A549 treated with CORT108297 at 1 μM for 4 hours (cell line): ENCODE measurements around the gene MRPL58. TPM values are rescaled to one million over a fixed set of nuclear protein-coding genes. Genes with fewer than 3 reads are reported as not detected.

Experiments
- total RNA-seq: library from RNA; stranded (reverse); fragments of 200-300 nt; extraction: Qiagen RNA extraction; gene quantifications from 5 replicates; pipeline ENCODE4 v1.2.3, GENCODE V29; 2022

MRPL58 gene
- 76.4 to 81.8 TPM (median 77.9 TPM) in 5 replicates for total RNA-seq

GRCh38 chr17:75012346-75013091, at the start of gene MRPL58:
TSS of gene MRPL58 (plus strand) at chr17:75012670. CDS start at chr17:75012687, 17 bp downstream.

GRCh38 chr17:74972107-74972972, 40.1 kb upstream of the MRPL58 start, which contains the start of gene HID1:
TSS of gene HID1 (minus strand) at chr17:74972759. CDS start at chr17:74972656, 103 bp downstream.

DNA sequence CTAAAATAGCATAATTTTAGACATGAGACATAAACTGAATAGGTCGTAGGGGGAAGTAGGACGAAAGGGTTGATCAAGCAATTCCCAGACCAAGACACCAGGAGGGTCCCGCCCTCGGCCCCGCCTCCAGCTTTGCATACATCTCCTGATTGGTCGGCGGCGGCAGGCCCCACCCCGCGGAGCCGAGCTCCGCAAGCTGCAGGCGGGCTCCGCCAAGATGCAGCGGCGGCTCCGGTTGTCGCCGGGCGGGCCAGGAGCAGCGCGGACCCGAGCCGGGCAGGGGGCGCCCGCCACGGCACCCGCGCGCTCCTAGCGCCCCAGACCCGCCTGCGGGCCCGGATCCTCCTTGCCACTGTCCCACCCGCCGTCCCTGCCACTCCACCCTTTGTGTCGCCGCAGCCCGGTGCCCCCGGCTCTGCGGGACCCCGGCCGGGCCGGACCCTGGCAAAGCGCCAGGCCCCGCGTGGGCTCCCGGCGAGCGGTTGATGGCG, 25.0 kb upstream of the MRPL58 start, which contains the start of gene CDR2L:
Gene CDR2L, plus strand, starts transcription at position 215 of the 491 bp plus-strand sequence. CDS start 412 bp downstream, outside the sequence.

GRCh38 chr17:75046407-75047289, 34.2 kb downstream of the MRPL58 start, which contains the start of the genes ATP5PD and KCTD2:
TSS of gene ATP5PD (minus strand) at chr17:75046969. CDS start at chr17:75042650, 4,319 bp downstream.
TSS of gene KCTD2 (plus strand) at chr17:75047225. CDS start at chr17:75047251, 26 bp downstream.

Other genes starting within 250 kb of the MRPL58 start
- gene NAT9, start 236.3 kb upstream of the MRPL58 start, total RNA-seq: 52.9 to 62.5 TPM (median 57.2 TPM) in 5 replicates
- 0.07 to 0.61 TPM (median 0.24 TPM) in 5 replicates for gene GRIN2C, start 152.8 kb upstream of the MRPL58 start, total RNA-seq
- 48.6 to 77.1 TPM (median 65.5 TPM) in 5 replicates for gene FDXR, start 139.7 kb upstream of the MRPL58 start, total RNA-seq
- 0.06 to 0.12 TPM in 2 of 5 replicates, not detected in the others for gene FADS6, start 119.0 kb upstream of the MRPL58 start, total RNA-seq
- gene USH1G, start 89.4 kb upstream of the MRPL58 start, total RNA-seq: 0.03 to 0.11 TPM (median 0.08 TPM) in 5 replicates
- gene OTOP2, start 88.4 kb upstream of the MRPL58 start, total RNA-seq: 0.05 to 0.08 TPM (median 0.05 TPM) in 4 of 5 replicates, not detected in the other
- 0.05 TPM in 1 of 5 replicates, not detected in the others for gene OTOP3, start 76.8 kb upstream of the MRPL58 start, total RNA-seq
- 6.0 to 9.9 TPM (median 9.0 TPM) in 5 replicates for gene HID1, start 39.9 kb upstream of the MRPL58 start, total RNA-seq
- 37.1 to 57.1 TPM (median 52.4 TPM) in 5 replicates for gene CDR2L, start 25.0 kb upstream of the MRPL58 start, total RNA-seq
- gene ATP5PD, start 34.3 kb downstream of the MRPL58 start, total RNA-seq: 451 to 583 TPM (median 485 TPM) in 5 replicates
- 27.7 to 31.5 TPM (median 29.5 TPM) in 5 replicates for gene KCTD2, start 34.6 kb downstream of the MRPL58 start, total RNA-seq
- 18.6 to 35.9 TPM (median 32.2 TPM) in 5 replicates for gene SLC16A5, start 75.3 kb downstream of the MRPL58 start, total RNA-seq
- 17.3 to 22.0 TPM (median 18.5 TPM) in 5 replicates for gene ARMC7, start 97.3 kb downstream of the MRPL58 start, total RNA-seq
- 73.4 to 135 TPM (median 133 TPM) in 5 replicates for gene NT5C, start 119.1 kb downstream of the MRPL58 start, total RNA-seq
- 762 to 868 TPM (median 811 TPM) in 5 replicates for gene JPT1, start 141.8 kb downstream of the MRPL58 start, total RNA-seq
- gene SUMO2, start 170.3 kb downstream of the MRPL58 start, total RNA-seq: 366 to 386 TPM (median 369 TPM) in 5 replicates
- gene NUP85, start 193.0 kb downstream of the MRPL58 start, total RNA-seq: 91.8 to 113 TPM (median 102 TPM) in 5 replicates
- 23.6 to 32.4 TPM (median 30.9 TPM) in 5 replicates for gene GGA3, start 248.9 kb downstream of the MRPL58 start, total RNA-seq
- gene MRPS7, start 249.2 kb downstream of the MRPL58 start, total RNA-seq: 157 to 184 TPM (median 174 TPM) in 5 replicates